GM18519 (cell line): ENCODE results near the gene NTSR2.

Source experiments
- ATAC-seq: cut with Tn5 transposase; IDR thresholded peaks from one replicate; pipeline ENCODE4 v1.9.1; 2021; ENCODE audit warnings: mild to moderate bottlenecking, moderate library complexity; ENCODE audit not compliant: unreplicated experiment, low FRiP score

NTSR2 gene

DNA sequence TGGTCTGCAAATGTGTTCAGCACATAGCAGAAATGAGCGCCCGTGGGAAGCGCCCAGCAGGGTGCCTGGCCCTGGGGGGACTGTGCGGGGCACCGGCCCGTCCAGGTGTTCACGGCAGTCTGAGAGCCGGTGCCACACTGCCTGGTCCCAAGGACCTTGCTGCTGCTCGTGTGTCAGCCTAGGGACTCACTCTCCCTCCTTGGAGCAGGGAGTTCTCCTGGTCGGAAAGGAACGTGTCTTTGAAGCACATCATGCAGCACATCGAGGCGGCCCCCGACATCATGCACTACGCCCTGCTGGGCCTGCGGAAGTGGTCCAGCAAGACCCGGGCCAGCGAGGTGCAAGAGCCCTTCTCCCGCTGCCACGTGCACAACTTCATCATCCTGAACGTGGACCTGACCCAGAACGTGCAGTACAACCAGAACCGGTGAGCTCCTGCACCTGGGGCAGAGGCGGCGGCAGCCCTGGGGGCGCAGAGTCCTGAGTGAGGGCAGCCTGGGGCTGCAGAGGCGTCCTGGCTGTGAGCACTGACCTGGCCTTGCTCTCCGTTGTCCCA, 36.0 kb downstream of the NTSR2 start:
- ATAC-seq, result no peak

DNA sequence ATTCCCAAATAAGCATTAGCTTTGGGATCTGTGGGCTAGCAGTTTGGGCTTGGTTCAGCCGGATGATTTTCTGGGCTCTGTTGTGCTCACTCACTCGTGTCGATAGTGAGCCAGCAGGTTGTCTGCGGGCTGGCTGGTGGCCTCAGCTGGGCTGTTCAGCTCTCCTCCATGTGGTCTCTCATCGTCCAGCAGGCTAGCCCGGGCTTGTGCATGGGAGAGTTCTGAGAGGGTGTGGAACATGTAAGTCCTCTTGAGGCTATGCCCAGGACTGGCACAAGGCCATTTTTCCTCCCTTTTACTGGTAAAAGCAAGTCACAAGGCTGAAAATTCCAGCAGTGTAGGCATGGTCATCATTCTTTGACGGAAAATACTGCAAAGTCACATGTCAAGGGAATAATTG, 38.5 kb downstream of the NTSR2 start:
- no peak for ATAC-seq

DNA sequence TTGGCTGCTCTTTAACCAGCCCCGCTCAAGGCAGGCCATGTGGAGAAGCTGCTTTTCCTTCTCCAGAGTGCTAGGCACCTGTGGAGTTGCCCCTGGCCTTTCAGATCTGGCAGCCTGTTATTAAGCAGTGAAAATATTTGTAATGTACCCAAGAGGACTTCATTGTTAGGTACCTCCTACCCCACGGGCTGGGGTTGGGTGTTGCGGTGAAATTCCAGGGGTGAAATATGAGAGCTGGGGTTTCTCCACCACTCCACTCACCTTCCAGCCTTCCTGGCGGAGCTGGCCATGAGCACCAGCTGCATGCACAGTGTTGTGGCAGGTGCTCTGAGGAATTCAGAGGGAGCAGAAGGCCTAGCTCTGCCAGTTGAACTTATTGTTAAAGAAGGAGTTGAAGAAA, 39.1 kb downstream of the NTSR2 start:
- no peak for ATAC-seq

DNA sequence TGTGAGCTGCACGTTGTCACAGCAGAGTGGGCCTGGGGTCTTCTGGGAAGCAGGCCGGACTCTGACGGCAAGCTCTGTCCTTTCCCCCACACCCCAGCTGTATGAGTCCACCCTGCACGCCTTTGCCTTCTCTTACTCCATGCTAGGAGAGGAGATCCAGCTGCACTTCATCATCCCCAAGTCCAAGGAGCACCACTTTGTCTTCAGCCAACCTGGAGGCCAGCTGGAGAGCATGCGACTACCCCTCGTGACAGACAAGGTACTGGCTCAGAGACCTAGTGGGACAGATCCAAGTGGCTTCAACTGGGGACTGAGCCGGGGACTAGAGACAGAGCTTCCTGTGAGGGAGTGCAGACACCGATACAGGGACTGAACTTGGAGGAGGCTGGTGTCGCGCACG, 40.1 kb downstream of the NTSR2 start:
- no peak for ATAC-seq

DNA sequence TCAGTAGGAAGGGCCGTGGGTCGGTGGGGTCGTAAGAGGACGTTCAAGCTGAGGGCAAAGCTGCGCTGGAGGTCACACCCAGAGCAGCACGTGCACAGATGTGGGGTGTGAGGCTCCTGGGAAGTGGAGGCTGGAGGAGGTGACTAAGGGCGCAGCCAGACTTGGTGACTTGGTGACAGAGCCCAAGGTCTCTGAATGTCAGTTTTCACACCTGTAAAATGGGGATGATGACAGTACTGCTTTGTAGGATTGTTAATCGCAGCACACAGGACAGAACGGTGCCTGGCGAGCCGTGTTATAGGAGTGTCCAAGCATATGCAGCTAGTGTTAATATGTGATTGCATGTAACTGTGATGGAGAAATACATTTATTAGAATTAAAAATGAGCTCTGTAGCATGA, 40.8 kb downstream of the NTSR2 start:
- ATAC-seq, result no peak

DNA sequence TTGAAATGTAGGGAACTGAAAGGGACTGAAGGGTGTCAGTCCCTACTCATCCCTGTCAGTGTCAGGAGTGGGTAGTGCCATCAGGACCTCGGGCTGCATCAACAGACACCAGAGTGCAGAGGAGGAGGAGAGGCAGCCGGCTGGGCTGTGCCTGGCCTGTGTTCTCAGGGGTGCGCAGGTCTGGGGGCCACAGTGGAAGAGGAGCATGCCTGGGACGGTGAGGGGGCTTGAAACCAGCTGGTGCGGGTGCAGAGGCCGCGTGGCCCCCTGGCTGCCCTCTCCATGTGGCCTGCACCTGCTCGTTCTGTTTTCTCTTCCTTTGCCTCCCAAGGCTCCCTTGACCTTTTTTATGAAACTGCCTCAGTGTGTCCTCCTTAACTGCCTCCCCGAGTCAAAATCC, 41.3 kb downstream of the NTSR2 start:
- ATAC-seq, result no peak

DNA sequence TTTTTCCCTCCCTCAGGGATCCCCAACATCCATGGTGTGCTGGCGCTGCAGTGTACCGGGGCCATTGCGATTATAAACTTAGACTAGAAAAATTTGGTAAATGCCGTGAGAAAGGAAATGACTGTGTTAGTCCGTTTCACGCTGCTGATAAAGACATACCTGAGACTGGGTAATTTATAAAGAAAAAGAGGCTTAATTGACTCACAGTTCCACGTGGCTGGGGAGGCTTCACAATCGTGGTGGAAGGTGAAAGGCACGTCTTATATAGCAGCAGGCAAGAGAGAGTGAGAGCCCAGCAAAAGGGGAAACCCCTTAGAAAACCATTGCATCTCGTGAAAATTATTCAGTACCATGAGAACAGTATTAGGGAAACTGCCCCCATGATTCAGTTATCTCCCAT, 44.3 kb downstream of the NTSR2 start:
- ATAC-seq, result no peak

DNA sequence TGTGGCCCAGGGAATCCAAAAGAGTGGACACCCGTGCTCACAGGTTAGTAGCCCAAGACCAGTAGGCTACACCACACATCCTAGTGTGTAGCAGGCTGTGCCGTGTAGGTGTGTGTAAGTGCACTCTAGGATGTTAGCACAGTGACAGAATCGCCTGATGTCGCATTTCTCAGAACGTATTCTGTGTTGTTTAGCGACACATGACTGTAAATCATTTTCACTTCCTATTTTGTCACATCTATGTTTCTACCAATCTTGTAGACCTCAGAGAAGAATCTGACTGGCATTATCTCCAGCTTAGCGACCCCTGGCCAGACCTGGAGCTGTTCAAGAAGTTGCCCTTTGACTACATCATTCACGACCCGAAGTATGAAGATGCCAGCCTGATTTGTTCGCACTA, 45.1 kb downstream of the NTSR2 start:
- no peak for ATAC-seq

DNA sequence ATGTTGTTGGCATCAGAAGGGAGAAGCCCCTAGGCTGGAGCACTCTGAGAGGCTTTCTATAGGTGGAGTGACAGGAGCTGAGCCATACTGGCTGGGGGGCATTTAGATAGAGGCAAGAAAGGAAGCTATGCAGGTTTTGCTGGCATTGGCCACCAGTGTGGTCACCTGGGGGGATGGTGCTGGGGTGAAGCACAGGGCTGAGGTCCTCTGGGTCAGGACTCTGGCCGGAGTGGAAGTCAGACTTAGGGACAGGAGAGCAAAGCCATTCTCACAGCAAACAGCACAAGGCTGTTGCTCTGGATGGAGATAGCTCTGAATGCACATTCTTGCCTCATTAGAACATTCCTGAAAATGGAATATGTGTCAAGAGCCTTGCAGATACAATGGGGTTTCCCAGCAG, 47.4 kb downstream of the NTSR2 start:
- ATAC-seq, result no peak

DNA sequence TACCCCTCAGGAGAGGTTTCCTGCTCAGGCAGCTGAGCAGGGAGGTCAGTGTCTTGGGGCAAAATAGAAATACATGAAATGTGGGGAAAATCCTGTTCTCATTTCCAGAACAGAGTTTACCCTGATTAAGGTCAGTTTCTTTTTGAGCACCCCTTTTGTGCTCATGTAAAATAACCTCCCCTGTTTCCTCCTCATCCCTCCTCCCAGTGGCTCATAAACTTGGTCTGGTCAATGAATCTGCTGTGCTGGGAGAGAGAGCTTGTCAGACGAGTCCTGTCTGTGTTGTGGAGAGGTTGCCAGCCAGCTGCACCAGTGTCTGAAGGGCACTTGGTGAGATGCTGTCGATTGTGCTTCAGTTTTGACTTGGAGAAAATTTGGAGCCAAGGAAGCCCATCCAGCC, 48.6 kb downstream of the NTSR2 start:
- no peak for ATAC-seq

DNA sequence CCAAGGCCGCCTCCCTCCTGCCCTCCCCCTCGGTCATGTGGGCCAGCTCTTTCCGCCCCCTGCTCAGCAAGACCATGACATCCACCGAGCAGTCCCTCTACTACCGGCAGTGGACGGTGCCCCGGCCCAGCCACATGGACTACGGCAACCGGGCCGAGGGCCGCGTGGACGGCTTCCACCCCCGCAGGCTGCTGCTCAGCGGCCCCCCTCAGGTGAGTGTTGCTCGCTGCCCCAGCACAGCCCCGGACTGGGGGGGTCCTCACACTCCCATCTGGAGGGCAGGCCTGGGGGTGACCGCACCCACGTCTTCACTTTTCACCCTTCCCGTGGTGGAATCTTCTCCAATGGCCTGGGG, 51.3 kb downstream of the NTSR2 start:
- ATAC-seq, result no peak

DNA sequence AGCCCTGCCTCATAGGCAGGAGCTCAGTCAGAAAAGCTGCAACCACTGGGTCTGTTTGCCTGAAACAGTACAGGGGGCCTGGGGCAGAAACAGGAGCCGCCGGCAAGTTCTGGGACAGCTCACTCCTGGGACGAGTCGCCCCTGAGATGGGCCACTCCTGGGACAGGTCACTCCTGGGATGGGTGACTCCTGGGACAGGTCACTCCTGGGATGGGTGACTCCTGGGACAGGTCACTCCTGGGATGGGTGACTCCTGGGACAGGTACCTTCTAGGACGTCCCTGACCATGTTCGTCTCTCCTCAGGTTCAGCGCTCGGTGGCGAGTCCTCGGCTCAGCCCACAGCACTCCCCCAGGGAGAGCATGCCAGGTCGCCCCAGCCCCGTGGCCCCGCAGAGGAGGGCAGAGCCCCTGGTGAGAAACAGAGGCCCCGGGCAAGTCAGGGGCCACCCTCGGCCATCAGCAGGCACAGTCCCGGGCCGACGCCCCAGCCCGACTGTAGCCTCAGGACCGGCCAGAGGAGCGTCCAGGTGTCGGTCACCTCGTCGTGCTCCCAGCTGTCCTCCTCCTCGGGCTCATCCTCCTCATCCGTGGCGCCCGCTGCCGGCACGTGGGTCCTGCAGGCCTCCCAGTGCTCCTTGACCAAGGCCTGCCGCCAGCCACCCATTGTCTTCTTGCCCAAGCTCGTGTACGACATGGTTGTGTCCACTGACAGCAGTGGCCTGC, 51.8 kb downstream of the NTSR2 start:
- ATAC-seq, result no peak

DNA sequence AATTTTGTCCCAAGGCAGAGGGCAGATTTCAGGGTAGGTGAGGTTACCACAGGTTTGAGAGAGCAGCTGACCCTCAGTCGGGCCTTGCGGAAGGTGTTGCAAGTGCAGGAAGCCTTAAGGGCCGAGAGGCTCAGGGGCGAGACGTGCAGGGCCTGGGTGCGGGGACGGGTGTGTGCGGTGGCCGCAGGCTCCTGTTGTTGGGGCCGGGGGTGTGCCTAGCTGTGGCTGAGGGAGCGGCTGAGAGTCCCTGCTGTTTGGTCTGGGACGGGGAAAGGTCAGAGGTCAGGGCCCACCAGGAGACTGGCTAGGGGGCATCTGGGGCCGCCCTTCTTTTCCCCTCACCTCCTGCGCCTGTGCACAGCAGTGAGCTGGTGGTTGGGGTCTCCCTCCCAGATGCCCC, 52.5 kb downstream of the NTSR2 start:
- ATAC-seq, result no peak

DNA sequence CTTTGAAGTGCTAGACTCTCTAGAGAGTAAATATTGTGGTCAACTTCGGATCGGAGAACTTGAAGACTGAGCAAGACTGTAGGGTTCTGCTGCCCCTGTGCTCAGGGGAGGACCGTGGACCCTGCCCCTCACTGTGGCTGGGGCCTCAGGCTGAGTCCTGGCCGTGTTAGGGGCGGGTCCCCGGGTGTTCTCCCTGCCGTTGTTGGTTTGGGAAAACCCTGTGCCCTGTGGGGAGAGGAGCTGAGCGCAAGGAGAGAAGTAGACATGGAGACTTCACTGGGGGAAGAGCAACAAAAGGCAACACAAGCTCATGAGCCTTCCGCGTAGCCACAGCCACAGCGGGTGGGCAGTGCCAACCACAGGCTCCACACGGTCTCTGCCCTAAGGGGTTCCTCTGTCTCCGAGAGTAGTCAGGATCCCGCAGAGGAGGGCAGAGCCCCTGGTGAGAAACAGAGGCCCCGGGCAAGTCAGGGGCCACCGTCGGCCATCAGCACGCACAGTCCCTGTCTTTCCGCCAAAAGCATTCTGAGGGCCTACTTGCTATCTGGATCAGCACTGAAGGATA, 53.1 kb downstream of the NTSR2 start:
- no peak for ATAC-seq

DNA sequence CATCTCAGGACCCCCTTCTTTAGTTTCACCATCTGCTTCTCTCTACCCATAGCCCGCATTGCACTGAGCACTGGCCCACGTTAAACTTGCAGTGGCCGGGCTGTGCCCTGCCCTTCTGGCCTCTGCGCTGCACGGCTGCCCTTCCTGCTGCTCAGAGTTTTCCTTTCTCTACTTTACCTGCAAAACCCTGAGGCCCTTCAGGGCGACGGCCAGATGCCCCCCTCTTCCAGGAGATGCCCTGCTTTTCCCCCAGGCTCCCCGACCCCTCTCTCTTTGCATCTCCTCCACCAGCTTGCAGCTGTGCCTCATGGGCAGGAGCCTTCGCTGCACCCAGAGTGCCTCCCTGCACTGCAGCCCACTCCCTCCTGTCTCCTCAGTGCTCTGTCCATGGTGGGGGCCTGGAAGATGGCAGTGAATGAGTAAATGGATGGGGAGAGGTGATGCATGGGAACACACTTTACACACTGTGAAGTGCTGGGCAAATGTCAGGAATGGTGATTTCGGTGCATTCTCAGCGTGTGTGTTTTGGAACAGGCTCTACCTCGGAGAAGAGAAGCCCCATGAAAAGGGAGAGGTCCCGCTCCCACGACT, 53.8 kb downstream of the NTSR2 start:
- ATAC-seq, result no peak

DNA sequence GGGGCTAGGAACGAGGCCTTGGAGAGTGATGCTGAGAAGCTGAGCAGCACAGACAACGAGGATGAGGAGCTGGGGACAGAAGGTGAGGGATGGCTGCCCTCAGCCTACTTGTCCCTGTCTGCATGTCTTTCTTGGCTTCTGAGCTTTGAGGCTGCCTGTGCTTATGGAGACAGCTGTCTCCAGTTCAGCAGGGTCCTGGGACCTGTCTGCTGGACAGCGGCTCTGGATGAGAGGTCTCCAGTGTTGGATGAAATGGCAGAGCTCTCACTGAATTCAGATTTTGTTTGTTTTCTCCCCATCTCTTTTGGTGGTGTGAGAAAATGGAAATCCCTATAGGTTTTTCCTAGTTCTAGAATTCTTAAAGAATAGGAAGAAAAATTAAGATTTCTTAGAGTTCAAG, 54.8 kb downstream of the NTSR2 start:
- ATAC-seq, result no peak

DNA sequence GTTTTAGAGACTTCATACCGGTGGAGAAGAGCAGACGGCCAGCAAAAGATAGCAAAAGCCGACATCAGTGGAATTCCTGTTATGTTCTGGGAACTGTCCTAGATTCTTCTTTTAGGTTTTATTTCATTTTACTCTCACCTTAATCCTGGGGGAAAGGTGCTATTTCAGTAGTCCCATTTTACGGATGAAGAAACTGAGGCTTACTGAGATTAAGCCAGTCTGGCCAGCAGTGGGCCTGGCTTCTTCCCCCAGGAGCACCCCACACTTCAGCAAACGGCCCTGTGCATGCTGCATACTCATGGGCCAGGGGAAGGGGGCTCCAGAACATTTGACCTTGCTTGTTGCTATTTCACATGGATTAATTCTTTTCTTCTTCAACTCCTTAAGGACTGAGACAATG, 56.7 kb downstream of the NTSR2 start:
- no peak for ATAC-seq

DNA sequence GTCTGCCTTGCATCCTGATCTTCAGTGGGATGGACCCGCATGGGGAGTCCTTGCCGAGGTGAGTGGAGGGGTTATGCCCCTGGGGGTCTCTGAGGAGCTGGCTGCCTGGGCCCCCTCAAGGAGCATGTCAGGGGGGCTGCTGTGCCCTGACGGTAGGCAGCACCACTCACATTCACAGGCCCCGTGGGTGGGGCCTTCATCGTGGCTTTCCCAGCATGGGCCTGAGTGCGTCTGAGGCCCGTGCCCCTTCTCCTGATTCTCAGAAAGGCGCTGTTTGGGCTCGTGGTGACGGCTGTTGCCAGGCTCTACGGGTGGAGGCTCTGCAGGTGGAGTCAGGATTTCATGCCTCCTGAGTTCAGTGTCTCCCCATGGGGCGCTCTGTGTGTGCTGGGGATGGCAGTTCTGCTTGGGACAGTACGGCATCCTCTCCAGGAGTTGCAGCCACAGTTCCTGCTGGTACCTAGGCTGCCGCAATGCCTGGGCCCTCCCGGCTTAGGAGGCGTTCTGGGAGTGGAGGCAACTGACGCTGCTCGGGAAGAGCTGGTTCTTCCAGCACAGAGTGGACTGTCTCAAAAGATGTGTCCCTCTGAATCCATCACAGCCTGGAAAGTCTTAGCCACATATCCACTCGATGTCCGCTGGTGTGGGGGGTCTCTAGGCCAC, 57.3 kb downstream of the NTSR2 start:
- no peak for ATAC-seq

DNA sequence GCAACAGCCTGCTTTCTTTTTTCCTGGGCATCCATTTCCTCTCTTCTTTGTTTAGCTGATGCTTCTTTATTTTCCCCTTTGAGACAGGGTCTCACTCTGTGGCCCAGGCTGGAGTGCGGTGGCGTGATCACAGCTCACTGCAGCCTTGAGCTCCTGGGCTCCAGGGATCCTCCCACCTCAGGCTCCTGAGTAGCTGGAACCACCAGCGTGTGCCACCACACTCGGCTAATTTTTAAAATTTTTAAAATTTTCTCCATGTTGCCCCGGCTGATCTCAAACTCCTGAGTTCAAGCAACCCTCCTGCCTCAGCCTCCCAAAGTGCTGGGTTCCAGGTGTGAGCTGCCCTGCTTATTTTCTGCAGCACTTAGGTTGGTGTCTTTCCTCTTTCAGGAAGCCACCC, 58.7 kb downstream of the NTSR2 start:
- ATAC-seq, result no peak

DNA sequence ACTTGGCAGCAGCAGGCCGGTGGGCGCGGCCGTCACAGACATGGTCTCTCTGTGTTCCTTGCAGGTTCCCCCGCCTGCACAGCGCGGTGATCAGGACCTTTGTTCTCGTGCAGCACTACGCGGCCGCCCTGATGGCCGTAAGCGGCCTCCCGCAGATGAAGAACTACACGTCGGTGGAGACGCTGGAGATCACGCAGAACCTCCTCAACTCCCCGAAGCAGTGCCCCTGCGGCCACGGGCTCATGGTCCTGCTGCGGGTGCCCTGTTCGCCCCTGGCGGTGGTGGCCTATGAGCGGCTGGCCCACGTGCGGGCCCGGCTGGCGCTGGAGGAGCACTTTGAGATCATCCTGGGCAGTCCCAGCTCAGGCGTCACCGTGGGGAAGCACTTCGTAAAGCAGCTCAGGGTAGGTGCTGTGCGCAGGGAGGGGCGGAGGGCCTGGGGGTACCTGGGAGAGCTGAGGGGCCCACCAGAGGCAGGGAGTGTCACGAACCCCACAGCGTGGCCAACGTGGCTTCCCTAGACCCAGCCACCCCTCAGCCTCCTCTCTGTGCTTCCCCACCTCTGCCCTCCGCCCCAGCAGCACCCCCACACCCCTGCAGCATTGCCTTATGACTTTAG, 59.3 kb downstream of the NTSR2 start:
- no peak for ATAC-seq
